HG02840 (cell line): ENCODE results near the gene DYNLT1.
"Not testable (repeated sequence)": the region's sequence is repeated elsewhere in the genome, so short reads cannot be mapped to it uniquely, and the experiment has no call there.

ENCODE experiments used
- ATAC-seq: cut with Tn5 transposase; IDR thresholded peaks from one replicate; pipeline ENCODE4 v1.9.1; 2021; ENCODE audit warnings: mild to moderate bottlenecking, moderate library complexity, moderate number of reproducible peaks; ENCODE audit not compliant: unreplicated experiment, low FRiP score

DYNLT1 gene

GRCh38 chr6:158626360-158627167 is 18.0 kb downstream of the DYNLT1 start:
- no peak for ATAC-seq

GRCh38 chr6:158625881-158626305 is 18.6 kb downstream of the DYNLT1 start:
- no peak for ATAC-seq

- no peak for ATAC-seq
Measured at GRCh38 chr6:158624684-158625682, 19.6 kb downstream of the DYNLT1 start.

- ATAC-seq: no peak
Measured at GRCh38 chr6:158622545-158623190, 21.9 kb downstream of the DYNLT1 start.

- ATAC-seq: no peak
Measured at GRCh38 chr6:158621694-158622544, 22.6 kb downstream of the DYNLT1 start.

- no peak for ATAC-seq
Measured at GRCh38 chr6:158620963-158621693, 23.4 kb downstream of the DYNLT1 start.

GRCh38 chr6:158619922-158620801 is 24.4 kb downstream of the DYNLT1 start:
- ATAC-seq: no peak

GRCh38 chr6:158618289-158618688 is 26.3 kb downstream of the DYNLT1 start:
- not testable (repeated sequence) for ATAC-seq

- not testable (repeated sequence) for ATAC-seq
Measured at GRCh38 chr6:158614606-158615005, 29.9 kb downstream of the DYNLT1 start.

- ATAC-seq: no peak
Measured at GRCh38 chr6:158611541-158612370, 32.8 kb downstream of the DYNLT1 start.

- ATAC-seq: no peak
Measured at GRCh38 chr6:158611039-158611438, 33.5 kb downstream of the DYNLT1 start.

- no peak for ATAC-seq
Measured at GRCh38 chr6:158610319-158610968, 34.1 kb downstream of the DYNLT1 start.

- ATAC-seq: no peak
Measured at GRCh38 chr6:158609455-158610155, 34.9 kb downstream of the DYNLT1 start.

- ATAC-seq: no peak
Measured at GRCh38 chr6:158608221-158608620, 36.3 kb downstream of the DYNLT1 start.

- ATAC-seq: no peak
Measured at GRCh38 chr6:158607411-158608170, 37.0 kb downstream of the DYNLT1 start.
